Progenitor cell of endocrine pancreas (in vitro differentiated cells): Measurements from ENCODE around the gene EBF4. TPM values are rescaled to one million over a fixed set of nuclear protein-coding genes. Genes with fewer than 3 reads are reported as not detected.

ENCODE experiments used
- DNase-seq: peaks from one replicate; pipeline ENCODE4 v3.0.0; 2021; ENCODE audit warnings: low spot score; ENCODE audit not compliant: unreplicated experiment
- H3K27ac Mint-ChIP-seq: 2 replicates; pipeline ENCODE4 v1.8.0; 2021; ENCODE audit warnings: mild to moderate bottlenecking, moderate library complexity, mixed read lengths
- H3K27me3 Mint-ChIP-seq: 2 replicates; pipeline ENCODE4 v1.8.0; 2021; ENCODE audit warnings: mixed read lengths
- H3K36me3 Mint-ChIP-seq: 2 replicates; pipeline ENCODE4 v1.8.0; 2022; ENCODE audit warnings: mixed read lengths; ENCODE audit not compliant: insufficient read depth
- H3K4me1 Mint-ChIP-seq: 2 replicates; pipeline ENCODE4 v1.8.0; 2021; ENCODE audit warnings: low read depth, mixed read lengths
- H3K4me3 Mint-ChIP-seq: 2 replicates; pipeline ENCODE4 v1.8.0; 2021; ENCODE audit warnings: low read depth, mild to moderate bottlenecking, moderate library complexity, mixed read lengths
- H3K9me3 Mint-ChIP-seq: 2 replicates; pipeline ENCODE4 v1.8.0; 2021; ENCODE audit warnings: low read depth, mixed read lengths
- CTCF ChIP-seq: fragments of 200-600 bp; sonication (generic); IDR thresholded peaks from one replicate; pipeline ENCODE4 v1.5.0; 2021; ENCODE audit warnings: antibody characterized with exemption, mild to moderate bottlenecking; ENCODE audit not compliant: unreplicated experiment
- total RNA-seq: library from RNA; stranded (reverse); gene quantifications from 2 replicates; pipeline ENCODE4 v1.2.1, GENCODE V29; 2021

Gene EBF4
- total RNA-seq, 1 donor from 2014 or later: 63.8 TPM

- Mint-ChIP-seq H3K27ac (no peak overlapping the region), H3K27me3 (peaks cover 43% of the 10 kb centered on the region), H3K4me1 (peaks cover 2% of the 10 kb centered on the region), H3K4me3 (no peak overlapping the region), H3K9me3 (no peaks in the 10 kb centered on the region), H3K36me3 (peaks cover 2% of the 10 kb centered on the region)
- no peak for TF ChIP-seq CTCF
- no peak for DNase-seq
Measured at GRCh38 chr20:2757969-2758368, 65.4 kb downstream of the EBF4 start.

GRCh38 chr20:2759143-2759542 lies 66.6 kb downstream of the EBF4 start:
- Mint-ChIP-seq H3K27me3 (peaks cover 42% of the 10 kb centered on the region), H3K4me1 (no peaks in the 10 kb centered on the region), H3K36me3 (peaks cover 2% of the 10 kb centered on the region), H3K27ac (no peak overlapping the region), H3K9me3 (no peaks in the 10 kb centered on the region), H3K4me3 (no peak overlapping the region)
- DNase-seq: no peak
- TF ChIP-seq CTCF: no peak

GRCh38 chr20:2759603-2760296 lies 67.2 kb downstream of the EBF4 start:
- TF ChIP-seq CTCF: no peak
- no peaks in the 10 kb centered on the region for H3K4me1 Mint-ChIP-seq
- no peak overlapping the region for H3K27ac Mint-ChIP-seq
- H3K4me3 Mint-ChIP-seq: no peak overlapping the region
- no peaks in the 10 kb centered on the region for H3K9me3 Mint-ChIP-seq
- no peak for DNase-seq
- H3K36me3 Mint-ChIP-seq: peaks cover 2% of the 10 kb centered on the region
- H3K27me3 Mint-ChIP-seq: peaks cover 37% of the 10 kb centered on the region

GRCh38 chr20:2760297-2760951 lies 67.8 kb downstream of the EBF4 start:
- TF ChIP-seq CTCF: no peak
- Mint-ChIP-seq H3K4me3 (no peak overlapping the region), H3K9me3 (no peaks in the 10 kb centered on the region), H3K4me1 (no peaks in the 10 kb centered on the region), H3K27me3 (peaks cover 33% of the 10 kb centered on the region), H3K36me3 (peaks cover 2% of the 10 kb centered on the region), H3K27ac (no peak overlapping the region)
- no peak for DNase-seq

GRCh38 chr20:2760952-2761305 lies 68.3 kb downstream of the EBF4 start:
- Mint-ChIP-seq H3K27ac (no peak overlapping the region), H3K36me3 (peaks cover under 1% of the 10 kb centered on the region), H3K4me1 (no peaks in the 10 kb centered on the region), H3K9me3 (no peaks in the 10 kb centered on the region), H3K27me3 (peaks cover 31% of the 10 kb centered on the region), H3K4me3 (no peak overlapping the region)
- TF ChIP-seq CTCF: no peak
- DNase-seq: no peak
